Stimulated activated memory B cell treated with anti-CD40 and anti-IgM and Interleukin-4, amounts not matched to agents 10 μg/mL and 1 μg/mL and 100 μg/mL, for 72 hours (primary cell): Measurements from ENCODE around the gene FMO5.
"Not testable (repeated sequence)": the region's sequence is repeated elsewhere in the genome, so short reads cannot be mapped to it uniquely, and the experiment has no call there.

Experiments
- ATAC-seq: fragments of 150-1000 bp; cut with Tn5 transposase; 2 replicates; pipeline ENCODE4 v1.10.0; 2021
- H3K27ac Mint-ChIP-seq: one replicate; pipeline ENCODE4 v1.8.0; 2022; ENCODE audit warnings: mild to moderate bottlenecking, mixed read lengths
- H3K27me3 Mint-ChIP-seq: one replicate; pipeline ENCODE4 v1.8.0; 2022; ENCODE audit warnings: mixed read lengths
- H3K36me3 Mint-ChIP-seq: one replicate; pipeline ENCODE4 v1.8.0; 2022; ENCODE audit warnings: mixed read lengths
- H3K4me1 Mint-ChIP-seq: one replicate; pipeline ENCODE4 v1.8.0; 2022; ENCODE audit warnings: mixed read lengths
- H3K4me3 Mint-ChIP-seq: one replicate; pipeline ENCODE4 v1.8.0; 2022; ENCODE audit warnings: mild to moderate bottlenecking, moderate library complexity, mixed read lengths
- H3K9me3 Mint-ChIP-seq: one replicate; pipeline ENCODE4 v1.8.0; 2022; ENCODE audit warnings: mixed read lengths

The FMO5 gene

DNA sequence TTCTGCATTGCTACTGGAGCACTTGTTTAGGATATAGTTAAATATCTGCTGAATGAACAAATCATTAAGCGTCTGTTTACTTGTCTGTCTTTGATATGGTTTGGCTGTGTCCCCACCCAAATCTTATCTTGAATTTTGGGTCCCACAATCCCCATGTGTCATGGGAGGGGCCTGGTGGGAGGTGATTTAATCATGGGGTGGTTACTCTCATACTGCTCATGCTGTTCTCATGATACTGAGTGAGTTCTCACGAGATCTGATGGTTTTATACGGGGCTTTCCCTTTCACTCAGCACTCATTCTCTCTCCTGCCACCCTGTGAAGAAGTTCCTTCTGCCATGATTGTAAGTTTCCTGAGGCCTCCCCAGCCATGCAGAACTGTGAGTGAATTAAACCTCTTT is 27.8 kb downstream of the FMO5 start:
- H3K27me3 Mint-ChIP-seq, ATAC-seq, H3K9me3 Mint-ChIP-seq, H3K27ac Mint-ChIP-seq, H3K4me3 Mint-ChIP-seq, H3K4me1 Mint-ChIP-seq: not testable (repeated sequence)
- H3K36me3 Mint-ChIP-seq, result peaks cover 15% of the 10 kb centered on the region

DNA sequence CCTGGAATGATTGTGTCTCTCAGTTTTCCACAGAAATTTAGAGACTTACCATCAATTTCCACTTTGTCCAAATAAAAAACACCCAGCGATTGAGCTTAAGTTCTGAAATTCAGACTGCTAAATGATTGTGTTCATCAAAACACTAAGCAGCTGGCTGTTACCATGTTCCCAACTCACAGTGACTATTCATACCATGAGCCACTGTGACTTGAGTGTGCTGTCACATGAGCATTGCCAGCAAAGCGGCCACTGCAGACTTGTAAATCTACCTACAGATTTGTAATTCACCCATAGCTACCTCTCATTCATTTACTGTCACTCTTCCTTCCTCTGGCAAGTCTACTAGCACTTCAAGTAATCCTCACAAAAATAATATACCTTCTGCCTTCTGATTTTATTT is 35.6 kb downstream of the FMO5 start:
- no peak overlapping the region for H3K27ac Mint-ChIP-seq

DNA sequence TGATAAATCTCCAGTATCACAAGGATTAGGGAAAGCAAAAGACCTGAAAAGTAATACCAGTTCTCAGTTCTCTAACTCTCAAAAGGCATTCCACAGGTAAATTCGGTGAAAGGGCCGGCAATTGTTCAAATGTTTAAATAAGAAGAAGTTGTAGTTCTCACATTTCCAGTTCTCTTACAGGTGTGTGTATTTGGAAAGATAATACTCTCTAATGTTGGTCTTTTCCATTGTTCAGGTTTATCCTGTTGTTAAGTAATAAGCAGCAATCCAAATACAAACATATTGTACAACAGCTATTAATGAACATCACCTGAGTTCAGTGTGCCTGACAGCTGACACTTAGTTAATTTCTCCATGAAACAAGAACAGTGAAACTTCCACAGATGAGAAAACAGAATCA is 39.7 kb downstream of the FMO5 start:
- ATAC-seq, result no peak
- H3K4me1 Mint-ChIP-seq, result no peaks in the 10 kb centered on the region
- no peaks in the 10 kb centered on the region for H3K9me3 Mint-ChIP-seq
- H3K36me3 Mint-ChIP-seq, result no peaks in the 10 kb centered on the region
- H3K27me3 Mint-ChIP-seq, result no peaks in the 10 kb centered on the region
- no peak overlapping the region for H3K27ac Mint-ChIP-seq
- H3K4me3 Mint-ChIP-seq, result no peak overlapping the region

More for the DNA sequence above, 35.6 kb downstream of the FMO5 start:
- Mint-ChIP-seq H3K27me3 (no peaks in the 10 kb centered on the region), H3K4me1 (no peaks in the 10 kb centered on the region), H3K36me3 (peaks cover 9% of the 10 kb centered on the region), H3K4me3 (no peak overlapping the region), H3K9me3 (no peaks in the 10 kb centered on the region)
- no peak for ATAC-seq

- peaks cover 19% of the 10 kb centered on the region for H3K36me3 Mint-ChIP-seq
- no peak overlapping the region for H3K27ac Mint-ChIP-seq
- H3K27me3 Mint-ChIP-seq, result no peaks in the 10 kb centered on the region
- H3K4me1 Mint-ChIP-seq, result peaks cover 13% of the 10 kb centered on the region
- H3K9me3 Mint-ChIP-seq, result no peaks in the 10 kb centered on the region
- no peak overlapping the region for H3K4me3 Mint-ChIP-seq
- peak; percentile 34 for ATAC-seq
Measured at GRCh38 chr1:147177611-147178380, 47.3 kb downstream of the FMO5 start.

- peaks cover 8% of the 10 kb centered on the region for H3K36me3 Mint-ChIP-seq
- peak within 1 kb of the TSS; percentile 93 for H3K27ac Mint-ChIP-seq
- peak; percentile 96 for ATAC-seq
- no peaks in the 10 kb centered on the region for H3K9me3 Mint-ChIP-seq
- peak within 1 kb of the TSS; percentile 88 for H3K4me3 Mint-ChIP-seq
- peaks cover 34% of the 10 kb centered on the region for H3K4me1 Mint-ChIP-seq
- H3K27me3 Mint-ChIP-seq, result no peaks in the 10 kb centered on the region
Measured at GRCh38 chr1:147172168-147173016, 52.7 kb downstream of the FMO5 start, which contains the start of gene PRKAB2. Gene PRKAB2, minus strand, starts transcription at chr1:147172470. Its CDS starts 326 bp downstream, at chr1:147172144.

- H3K27ac Mint-ChIP-seq, result peak overlapping the region; percentile 93
- H3K4me3 Mint-ChIP-seq, result peak overlapping the region; percentile 88
- no peaks in the 10 kb centered on the region for H3K9me3 Mint-ChIP-seq
- no peaks in the 10 kb centered on the region for H3K27me3 Mint-ChIP-seq
- H3K36me3 Mint-ChIP-seq, result peaks cover 13% of the 10 kb centered on the region
- no peak for ATAC-seq
- peaks cover 34% of the 10 kb centered on the region for H3K4me1 Mint-ChIP-seq
Measured at GRCh38 chr1:147171399-147172167, 53.6 kb downstream of the FMO5 start.

GRCh38 chr1:147169840-147170674 is 55.1 kb downstream of the FMO5 start:
- Mint-ChIP-seq H3K36me3 (peaks cover 17% of the 10 kb centered on the region), H3K9me3 (no peaks in the 10 kb centered on the region), H3K4me3 (no peak overlapping the region), H3K27ac (no peak overlapping the region), H3K4me1 (peaks cover 34% of the 10 kb centered on the region), H3K27me3 (no peaks in the 10 kb centered on the region)
- no peak for ATAC-seq

DNA sequence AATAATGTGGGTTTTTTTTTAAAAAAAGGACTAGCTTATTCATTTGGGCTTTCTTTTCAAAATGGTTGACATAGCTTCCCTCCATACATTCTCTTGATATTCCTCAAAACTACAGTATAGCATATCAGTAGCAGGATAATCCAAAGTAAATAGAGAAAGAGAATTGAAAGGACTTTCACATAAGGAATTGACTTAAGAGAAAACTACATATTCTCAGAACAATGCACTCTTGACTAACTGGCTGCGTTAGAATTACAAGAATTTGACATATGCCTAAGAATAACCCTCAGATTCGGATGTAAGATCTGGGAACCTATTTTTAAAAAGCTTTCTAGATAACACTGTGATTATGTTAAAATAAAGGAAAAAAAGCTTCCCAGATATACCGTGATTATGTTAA is 56.0 kb downstream of the FMO5 start:
- H3K4me3 Mint-ChIP-seq, result no peak overlapping the region
- H3K27ac Mint-ChIP-seq, result no peak overlapping the region
- no peaks in the 10 kb centered on the region for H3K9me3 Mint-ChIP-seq
- H3K36me3 Mint-ChIP-seq, result peaks cover 19% of the 10 kb centered on the region
- no peak for ATAC-seq
- H3K4me1 Mint-ChIP-seq, result peaks cover 32% of the 10 kb centered on the region
- H3K27me3 Mint-ChIP-seq, result no peaks in the 10 kb centered on the region

- Mint-ChIP-seq H3K27me3 (no peaks in the 10 kb centered on the region), H3K36me3 (peaks cover 21% of the 10 kb centered on the region), H3K4me1 (peaks cover 28% of the 10 kb centered on the region), H3K27ac (no peak overlapping the region), H3K9me3 (no peaks in the 10 kb centered on the region), H3K4me3 (no peak overlapping the region)
- ATAC-seq, result no peak
Measured at GRCh38 chr1:147168626-147169058, 56.5 kb downstream of the FMO5 start.

- Mint-ChIP-seq H3K27ac (no peak overlapping the region), H3K4me1 (peaks cover 21% of the 10 kb centered on the region), H3K36me3 (peaks cover 27% of the 10 kb centered on the region), H3K9me3 (no peaks in the 10 kb centered on the region), H3K27me3 (no peaks in the 10 kb centered on the region), H3K4me3 (no peak overlapping the region)
- ATAC-seq, result no peak
Measured at GRCh38 chr1:147167365-147167764, 57.8 kb downstream of the FMO5 start.

GRCh38 chr1:147163019-147163418 is 62.1 kb downstream of the FMO5 start:
- H3K36me3 Mint-ChIP-seq, result peaks cover 62% of the 10 kb centered on the region
- H3K27ac Mint-ChIP-seq, result no peak overlapping the region

DNA sequence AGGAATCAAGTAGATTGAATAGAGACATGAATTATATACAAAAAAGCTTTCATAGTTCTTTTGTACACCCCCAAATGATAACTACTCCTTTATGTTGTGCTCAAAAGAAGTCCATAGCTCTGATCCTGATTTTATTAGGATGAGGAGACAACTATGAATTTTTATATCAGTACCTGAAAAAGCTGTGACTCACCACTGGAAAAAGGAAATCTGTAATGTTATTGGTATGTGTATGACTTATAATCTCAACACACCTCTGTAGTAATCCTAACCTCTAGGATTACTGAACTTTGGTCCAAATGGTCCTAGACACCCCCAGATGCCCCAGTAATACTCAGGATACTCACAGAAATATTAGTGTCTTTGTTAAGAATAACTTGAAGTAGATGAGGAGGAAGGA is 63.0 kb downstream of the FMO5 start:
- ATAC-seq, result no peak
- no peaks in the 10 kb centered on the region for H3K27me3 Mint-ChIP-seq
- no peaks in the 10 kb centered on the region for H3K4me1 Mint-ChIP-seq
- H3K4me3 Mint-ChIP-seq, result no peak overlapping the region
- no peak overlapping the region for H3K27ac Mint-ChIP-seq
- H3K9me3 Mint-ChIP-seq, result no peaks in the 10 kb centered on the region
- peaks cover 69% of the 10 kb centered on the region for H3K36me3 Mint-ChIP-seq

More at GRCh38 chr1:147163019-147163418, 62.1 kb downstream of the FMO5 start:
- no peak for ATAC-seq
- no peaks in the 10 kb centered on the region for H3K9me3 Mint-ChIP-seq
- no peaks in the 10 kb centered on the region for H3K4me1 Mint-ChIP-seq
- H3K27me3 Mint-ChIP-seq, result no peaks in the 10 kb centered on the region
- no peak overlapping the region for H3K4me3 Mint-ChIP-seq

DNA sequence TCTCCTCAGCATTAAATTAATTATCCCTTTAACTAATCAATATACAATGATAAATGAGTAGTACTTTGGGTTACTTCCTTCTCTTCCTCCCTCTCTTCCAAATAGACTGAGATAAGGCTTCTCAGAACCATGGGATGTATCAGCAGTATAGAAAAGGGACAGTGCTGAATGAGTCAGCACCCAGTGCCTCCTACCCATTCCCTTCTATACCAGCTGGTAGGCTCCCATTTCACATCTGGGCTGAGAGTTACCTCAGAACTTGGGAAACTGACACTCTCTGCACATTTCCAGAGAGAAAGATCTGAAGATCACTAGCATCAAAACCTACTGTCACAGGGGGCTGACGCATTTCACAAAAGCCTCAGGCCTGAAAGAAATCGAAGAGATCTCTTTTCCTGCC is 68.0 kb downstream of the FMO5 start:
- H3K4me1 Mint-ChIP-seq, ATAC-seq, H3K27ac Mint-ChIP-seq, H3K27me3 Mint-ChIP-seq, H3K9me3 Mint-ChIP-seq, H3K4me3 Mint-ChIP-seq: not testable (repeated sequence)
- H3K36me3 Mint-ChIP-seq, result peaks cover 68% of the 10 kb centered on the region

GRCh38 chr1:147156642-147157041 is 68.5 kb downstream of the FMO5 start:
- no peak for ATAC-seq
- no peak overlapping the region for H3K4me3 Mint-ChIP-seq
- H3K4me1 Mint-ChIP-seq, result no peaks in the 10 kb centered on the region
- no peaks in the 10 kb centered on the region for H3K9me3 Mint-ChIP-seq
- H3K27me3 Mint-ChIP-seq, result no peaks in the 10 kb centered on the region
- peaks cover 69% of the 10 kb centered on the region for H3K36me3 Mint-ChIP-seq
- H3K27ac Mint-ChIP-seq, result no peak overlapping the region
